Measurements from ENCODE around the gene GTPBP3. TPM values are rescaled to one million over a fixed set of nuclear protein-coding genes. Genes with fewer than 3 reads are reported as not detected.

Gene GTPBP3
- polyA plus RNA-seq, 3 donors = 1.0 to 22.0 (median 1.7) TPM

GRCh38 chr19:17338433-17339078 is 1.2 kb downstream of the GTPBP3 start:
- H3K27me3 Mint-ChIP-seq (ENCODE audit: low read depth in 3 of 3) = peaks cover 0 to 1% (median 0%) of the 10 kb centered on the region in 3 donors
- Histone ChIP-seq H3K36me3 (replicated peaks in 1 of 2; ENCODE audit: control insufficient read depth in 1 of 2, insufficient read depth in 2 of 2, low read length in 2 of 2) (peaks cover 4 to 6% of the 10 kb centered on the region in 2 donors), H2AFZ (ENCODE audit: insufficient read depth, low read depth, low read length, poor library complexity, severe bottlenecking) (no peak overlapping the region), H4K20me1 (ENCODE audit: insufficient read depth, low read length) (no peaks in the 10 kb centered on the region), H3K27me3 (ENCODE audit: control insufficient read depth in 2 of 2, insufficient read depth in 2 of 2, low read length in 2 of 2) (no peaks in the 10 kb centered on the region), H3K27ac (ENCODE audit: low read depth in 1 of 2, low read length in 2 of 2) (no peak overlapping the region), H3K9me3 (replicated peaks in 1 of 2; ENCODE audit: control insufficient read depth in 1 of 2, insufficient read depth in 1 of 2, low read length in 2 of 2) (no peaks in the 10 kb centered on the region), H3K4me2 (replicated peaks; ENCODE audit: extremely low read depth, low read length, poor library complexity, severe bottlenecking) (peak overlapping the region; percentile 91), H3K4me3 (replicated peaks in 1 of 3; ENCODE audit: low read depth in 2 of 3, low read length in 3 of 3) (peak overlapping the region in 1 of 3 experiments; percentile 90), H3K9ac (ENCODE audit: insufficient read depth, low read length, poor library complexity, severe bottlenecking) (peak overlapping the region; percentile 65), H3K79me2 (ENCODE audit: insufficient read depth, low read length) (peaks cover 16% of the 10 kb centered on the region), H3K4me1 (ENCODE audit: control insufficient read depth in 1 of 2, insufficient read depth in 2 of 2, low read length in 2 of 2) (peaks cover 39 to 53% of the 10 kb centered on the region in 2 donors)
- DNase-seq = peak in 1 of 3 donors; percentile 10
- H3K9me3 Mint-ChIP-seq = no peaks in the 10 kb centered on the region
- peaks cover 32% of the 10 kb centered on the region for H3K4me1 Mint-ChIP-seq
- TF ChIP-seq, protein P1, sequence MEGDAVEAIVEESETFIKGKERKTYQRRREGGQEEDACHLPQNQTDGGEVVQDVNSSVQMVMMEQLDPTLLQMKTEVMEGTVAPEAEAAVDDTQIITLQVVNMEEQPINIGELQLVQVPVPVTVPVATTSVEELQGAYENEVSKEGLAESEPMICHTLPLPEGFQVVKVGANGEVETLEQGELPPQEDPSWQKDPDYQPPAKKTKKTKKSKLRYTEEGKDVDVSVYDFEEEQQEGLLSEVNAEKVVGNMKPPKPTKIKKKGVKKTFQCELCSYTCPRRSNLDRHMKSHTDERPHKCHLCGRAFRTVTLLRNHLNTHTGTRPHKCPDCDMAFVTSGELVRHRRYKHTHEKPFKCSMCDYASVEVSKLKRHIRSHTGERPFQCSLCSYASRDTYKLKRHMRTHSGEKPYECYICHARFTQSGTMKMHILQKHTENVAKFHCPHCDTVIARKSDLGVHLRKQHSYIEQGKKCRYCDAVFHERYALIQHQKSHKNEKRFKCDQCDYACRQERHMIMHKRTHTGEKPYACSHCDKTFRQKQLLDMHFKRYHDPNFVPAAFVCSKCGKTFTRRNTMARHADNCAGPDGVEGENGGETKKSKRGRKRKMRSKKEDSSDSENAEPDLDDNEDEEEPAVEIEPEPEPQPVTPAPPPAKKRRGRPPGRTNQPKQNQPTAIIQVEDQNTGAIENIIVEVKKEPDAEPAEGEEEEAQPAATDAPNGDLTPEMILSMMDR (IDR thresholded peaks at IDR 0.05) = no peak
- intact Hi-C loops (cut with micrococcal nuclease) = loop anchor here in 1 of 2 donors (5.0 kb wide), 1 partner anchor 36 kb away; the partner anchor contains the start of gene ABHD8
- H3K27ac Mint-ChIP-seq = peak overlapping the region in 2 of 7 donors; percentile 46 to 63
- peaks cover 9 to 17% of the 10 kb centered on the region in 2 donors for H3K36me3 Mint-ChIP-seq
- WGBS (ENCODE audit: insufficient coverage) = 94% methylated on average over 20 of the region's 30 CpGs
- H3K4me3 Mint-ChIP-seq = peak overlapping the region; percentile 95 to 99

DNA sequence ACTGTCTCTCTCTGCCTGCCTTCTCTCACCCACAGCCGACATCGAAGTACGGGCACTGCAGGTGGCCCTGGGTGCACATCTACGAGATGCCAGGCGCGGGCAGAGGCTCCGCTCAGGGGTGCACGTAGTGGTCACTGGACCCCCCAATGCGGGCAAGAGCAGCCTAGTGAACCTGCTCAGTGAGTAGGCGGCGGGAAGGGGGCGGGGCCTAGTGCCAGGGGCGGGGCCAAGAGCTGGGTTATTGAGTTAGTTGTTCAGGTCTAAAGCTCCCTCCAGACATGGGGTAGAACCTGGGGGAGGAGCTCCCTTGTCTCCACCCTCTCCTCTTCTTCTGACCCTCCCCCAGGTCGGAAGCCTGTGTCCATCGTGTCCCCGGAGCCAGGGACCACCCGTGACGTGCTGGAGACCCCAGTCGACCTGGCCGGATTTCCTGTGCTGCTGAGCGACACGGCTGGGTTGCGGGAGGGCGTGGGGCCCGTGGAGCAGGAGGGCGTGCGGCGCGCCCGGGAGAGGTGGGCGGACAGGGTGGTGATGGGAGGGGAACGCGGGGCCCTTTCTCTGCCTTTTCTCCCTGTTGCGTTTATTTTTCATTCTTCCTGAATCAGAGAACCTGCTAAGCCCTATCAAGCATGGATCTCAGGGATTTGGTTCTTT is 1.9 kb downstream of the GTPBP3 start:
- Histone ChIP-seq H3K27me3 (ENCODE audit: control insufficient read depth in 2 of 2, insufficient read depth in 2 of 2, low read length in 2 of 2) (no peaks in the 10 kb centered on the region), H3K4me3 (replicated peaks in 1 of 3; ENCODE audit: low read depth in 2 of 3, low read length in 3 of 3) (no peak overlapping the region), H3K4me1 (ENCODE audit: control insufficient read depth in 1 of 2, insufficient read depth in 2 of 2, low read length in 2 of 2) (peaks cover 33 to 46% of the 10 kb centered on the region in 2 donors), H3K4me2 (replicated peaks; ENCODE audit: extremely low read depth, low read length, poor library complexity, severe bottlenecking) (no peak overlapping the region), H4K20me1 (ENCODE audit: insufficient read depth, low read length) (no peaks in the 10 kb centered on the region), H3K79me2 (ENCODE audit: insufficient read depth, low read length) (peaks cover 12% of the 10 kb centered on the region), H3K9ac (ENCODE audit: insufficient read depth, low read length, poor library complexity, severe bottlenecking) (no peak overlapping the region), H3K9me3 (replicated peaks in 1 of 2; ENCODE audit: control insufficient read depth in 1 of 2, insufficient read depth in 1 of 2, low read length in 2 of 2) (no peaks in the 10 kb centered on the region), H3K27ac (ENCODE audit: low read depth in 1 of 2, low read length in 2 of 2) (no peak overlapping the region), H2AFZ (ENCODE audit: insufficient read depth, low read depth, low read length, poor library complexity, severe bottlenecking) (no peak overlapping the region), H3K36me3 (replicated peaks in 1 of 2; ENCODE audit: control insufficient read depth in 1 of 2, insufficient read depth in 2 of 2, low read length in 2 of 2) (peaks cover 4 to 6% of the 10 kb centered on the region in 2 donors)
- no peak overlapping the region for H3K4me3 Mint-ChIP-seq
- DNase-seq = no peak
- WGBS (ENCODE audit: insufficient coverage) = 96% methylated on average over 16 of the region's 34 CpGs
- peaks cover 9 to 17% of the 10 kb centered on the region in 2 donors for H3K36me3 Mint-ChIP-seq
- H3K27me3 Mint-ChIP-seq (ENCODE audit: low read depth in 3 of 3) = peaks cover 0 to 1% (median 0%) of the 10 kb centered on the region in 3 donors
- no peak overlapping the region for H3K27ac Mint-ChIP-seq
- TF ChIP-seq, protein P1 (IDR thresholded peaks at IDR 0.05) = no peak
- peaks cover 28% of the 10 kb centered on the region for H3K4me1 Mint-ChIP-seq
- intact Hi-C loops (cut with micrococcal nuclease) = loop anchor here in 1 of 2 donors (5.0 kb wide), 1 partner anchor 37 kb away; the partner anchor contains the start of gene ABHD8
- H3K9me3 Mint-ChIP-seq = no peaks in the 10 kb centered on the region

All from CD14-positive monocyte (primary cell).